PC-3 (cell line): ENCODE results near the gene SUCLA2. TPM values are rescaled to one million over a fixed set of nuclear protein-coding genes. Genes with fewer than 3 reads are reported as not detected.
A peak's percentile ranks its signal among the peaks of the same experiment; 100 is the strongest.
"Not testable (repeated sequence)": the region's sequence is repeated elsewhere in the genome, so short reads cannot be mapped to it uniquely, and the experiment has no call there.

Experiments
- ATAC-seq: fragments of 200-7000 bp; cut with Tn5 transposase; 2 replicates; pipeline ENCODE4 v1.9.1; 2020; ENCODE audit warnings: mild to moderate bottlenecking, moderate library complexity
- BruUV-seq: library from RNA; stranded (reverse); fragments of 400-500 nt; replicated peaks from 2 replicates; lab custom pipeline; 2021; lab: Mats Ljungman, UMichigan
- CTCF ChIA-PET: fragments of 300-600 bp; sonication (Branson Sonifier 250); formaldehyde crosslinking; loops from one replicate; lab custom pipeline; 2022; ENCODE audit warnings: antibody characterized with exemption; lab: Charles Lee
- POLR2A ChIA-PET: fragments of 300-600 bp; sonication (Branson Sonifier 250); formaldehyde crosslinking; loops from one replicate; lab custom pipeline; 2022; ENCODE audit warnings: antibody characterized with exemption; ENCODE audit not compliant: unreplicated experiment; lab: Charles Lee
- DNase-seq: peaks from one replicate; pipeline ENCODE4 v3.0.0-alpha.2; 2015
- H2AFZ ChIP-seq: fragments of 300-600 bp; sonication (generic); 2 replicates; pipeline ENCODE4 v1.6.0; 2016; ENCODE audit warnings: antibody characterized with exemption, low read length
- H3F3A ChIP-seq: fragments of 300-600 bp; sonication (generic); one replicate; pipeline ENCODE4 v1.6.0; 2017; ENCODE audit warnings: antibody characterized with exemption, low read length, control low read depth, mild to moderate bottlenecking; ENCODE audit not compliant: unreplicated experiment
- H3K27ac ChIP-seq: fragments of 300-600 bp; sonication (generic); 2 replicates; pipeline ENCODE4 v1.5.1; 2016; ENCODE audit warnings: mild to moderate bottlenecking, low read length
- H3K27me3 ChIP-seq: fragments of 300-600 bp; sonication (generic); 2 replicates; pipeline ENCODE4 v1.6.1; 2016; ENCODE audit warnings: low read length, mixed read lengths
- H3K36me3 ChIP-seq: fragments of 300-600 bp; sonication (generic); 2 replicates; pipeline ENCODE4 v1.6.1; 2016; ENCODE audit warnings: low read depth, mixed run types, low read length, mixed read lengths
- H3K4me1 ChIP-seq: fragments of 300-600 bp; sonication (generic); 2 replicates; pipeline ENCODE4 v1.5.1; 2016; ENCODE audit warnings: low read length; ENCODE audit not compliant: insufficient read depth
- H3K4me2 ChIP-seq: fragments of 300-600 bp; sonication (generic); 2 replicates; pipeline ENCODE4 v1.6.0; 2016; ENCODE audit warnings: low read length
- H3K4me3 ChIP-seq: fragments of 300-600 bp; sonication (generic); 2 replicates; pipeline ENCODE4 v1.5.1; 2016; ENCODE audit warnings: mild to moderate bottlenecking, low read length, mixed read lengths
- H3K79me2 ChIP-seq: fragments of 300-600 bp; sonication (generic); 2 replicates; pipeline ENCODE4 v1.6.1; 2017; ENCODE audit warnings: low read length, mixed read lengths
- H3K9ac ChIP-seq: fragments of 300-600 bp; sonication (generic); 2 replicates; pipeline ENCODE4 v1.6.0; 2016; ENCODE audit warnings: mild to moderate bottlenecking, low read length
- H3K9me2 ChIP-seq: fragments of 300-600 bp; sonication (generic); replicated peaks from 2 replicates; pipeline ENCODE4 v1.6.1; 2016; ENCODE audit warnings: mixed run types, low read length, mixed read lengths
- H3K9me3 ChIP-seq: fragments of 300-600 bp; sonication (generic); 2 replicates; pipeline ENCODE4 v1.6.1; 2016; ENCODE audit warnings: low read length, mixed read lengths
- H4K20me1 ChIP-seq: fragments of 300-600 bp; sonication (generic); 2 replicates; pipeline ENCODE4 v1.6.1; 2016; ENCODE audit warnings: low read length, mixed read lengths
- EZH2 ChIP-seq: fragments of 300-600 bp; sonication (generic); IDR thresholded peaks from one replicate; pipeline ENCODE4 v1.6.1; 2017; ENCODE audit warnings: antibody characterized with exemption, mild to moderate bottlenecking, low read length; ENCODE audit not compliant: unreplicated experiment
- EZH2phosphoT487 ChIP-seq: fragments of 300-600 bp; sonication (generic); IDR thresholded peaks from 2 replicates; pipeline ENCODE4 v1.6.1; 2018; ENCODE audit warnings: mild to moderate bottlenecking, antibody characterized with exemption, low read length, borderline replicate concordance
- intact Hi-C: fragments of 100-400 bp; cut with micrococcal nuclease; formaldehyde crosslinking; loops from 2 replicates; pipeline ENCODE4 v1.9.0; 2023
- total RNA-seq: library from RNA; depleted of rRNA; stranded (reverse); fragments of >200 nt; gene quantifications from 2 replicates; pipeline ENCODE4 v1.2.3, GENCODE V29; 2014
- TF ChIP-seq, protein P1 (sequence below): fragments of 300-600 bp; sonication (generic); conservative IDR thresholded peaks from 2 replicates; pipeline ENCODE4 v1.5.1; 2017; ENCODE audit warnings: antibody characterized with exemption, low read depth, mild to moderate bottlenecking, low read length

Gene SUCLA2
- total RNA-seq, 1 experiment from 2014 or later, result 35.0 TPM

- H4K20me1 ChIP-seq, result no peaks in the 10 kb centered on the region
- H3K79me2 ChIP-seq, result peaks cover 19% of the 10 kb centered on the region
- H3K27ac ChIP-seq, result no peak overlapping the region
- no peak for ATAC-seq
- H3K27me3 ChIP-seq, result no peaks in the 10 kb centered on the region
- TF ChIP-seq EZH2phosphoT487 (no peak), EZH2 (no peak)
- TF ChIP-seq, protein P1, sequence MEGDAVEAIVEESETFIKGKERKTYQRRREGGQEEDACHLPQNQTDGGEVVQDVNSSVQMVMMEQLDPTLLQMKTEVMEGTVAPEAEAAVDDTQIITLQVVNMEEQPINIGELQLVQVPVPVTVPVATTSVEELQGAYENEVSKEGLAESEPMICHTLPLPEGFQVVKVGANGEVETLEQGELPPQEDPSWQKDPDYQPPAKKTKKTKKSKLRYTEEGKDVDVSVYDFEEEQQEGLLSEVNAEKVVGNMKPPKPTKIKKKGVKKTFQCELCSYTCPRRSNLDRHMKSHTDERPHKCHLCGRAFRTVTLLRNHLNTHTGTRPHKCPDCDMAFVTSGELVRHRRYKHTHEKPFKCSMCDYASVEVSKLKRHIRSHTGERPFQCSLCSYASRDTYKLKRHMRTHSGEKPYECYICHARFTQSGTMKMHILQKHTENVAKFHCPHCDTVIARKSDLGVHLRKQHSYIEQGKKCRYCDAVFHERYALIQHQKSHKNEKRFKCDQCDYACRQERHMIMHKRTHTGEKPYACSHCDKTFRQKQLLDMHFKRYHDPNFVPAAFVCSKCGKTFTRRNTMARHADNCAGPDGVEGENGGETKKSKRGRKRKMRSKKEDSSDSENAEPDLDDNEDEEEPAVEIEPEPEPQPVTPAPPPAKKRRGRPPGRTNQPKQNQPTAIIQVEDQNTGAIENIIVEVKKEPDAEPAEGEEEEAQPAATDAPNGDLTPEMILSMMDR, result no peak
- BruUV-seq, result no TSS peak
- CTCF ChIA-PET, result no interaction called here
- H3K4me2 ChIP-seq, result no peak overlapping the region
- H3K9ac ChIP-seq, result no peak overlapping the region
- no peaks in the 10 kb centered on the region for H3K9me3 ChIP-seq
- H3K4me3 ChIP-seq, result no peak overlapping the region
- no peaks in the 10 kb centered on the region for H3K36me3 ChIP-seq
- H2AFZ ChIP-seq, result no peak overlapping the region
- peaks cover 3% of the 10 kb centered on the region for H3F3A ChIP-seq
- POLR2A ChIA-PET, result no interaction called here
- H3K9me2 ChIP-seq, result no peaks in the 10 kb centered on the region
- H3K4me1 ChIP-seq, result peaks cover 41% of the 10 kb centered on the region
- DNase-seq, result no peak
- intact Hi-C loops, result loop anchor here (5.0 kb wide), 1 partner anchor 93 kb away; the partner anchor contains the start of gene MED4
These were observed 3.1 kb upstream of the SUCLA2 start for GRCh38 chr13:48004201-48004600.

DNA sequence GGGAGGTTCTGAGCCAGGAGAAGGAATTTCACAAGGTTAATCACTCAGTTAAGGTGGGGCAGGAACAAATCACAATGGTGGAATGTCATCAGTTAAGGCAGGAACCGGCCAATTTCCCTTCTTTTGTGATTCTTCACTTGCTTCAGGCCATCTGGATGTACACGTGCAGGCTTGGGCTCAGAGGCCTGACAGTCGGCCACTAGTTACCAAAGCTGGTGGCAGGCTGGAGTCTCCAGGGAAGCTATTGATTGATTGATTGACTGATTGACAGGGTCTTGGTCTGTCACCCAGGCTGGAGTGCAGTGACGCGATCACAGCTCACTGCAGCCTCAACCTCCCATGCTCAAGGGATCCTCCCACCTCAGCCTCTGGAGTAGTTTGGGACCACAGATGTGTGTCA lies 926 bp upstream of the SUCLA2 start:
- H3K36me3 ChIP-seq, CTCF ChIA-PET, H3K9me3 ChIP-seq, H3K9me2 ChIP-seq, H3F3A ChIP-seq, H3K27me3 ChIP-seq, H4K20me1 ChIP-seq, BruUV-seq, POLR2A ChIA-PET, H2AFZ ChIP-seq: not testable (repeated sequence)
- Histone ChIP-seq H3K79me2 (peaks cover 41% of the 10 kb centered on the region), H3K4me1 (peaks cover 32% of the 10 kb centered on the region), H3K9ac (peak overlapping the region; percentile 94), H3K4me2 (peak overlapping the region; percentile 97), H3K27ac (peak overlapping the region; percentile 70), H3K4me3 (peak overlapping the region; percentile 97; the same call in 1 of the 2 replicates)
- intact Hi-C loops, result loop anchor here (5.0 kb wide), 1 partner anchor 95 kb away; the partner anchor contains the start of gene MED4
- DNase-seq, result peak; percentile 45
- peak; percentile 5 for ATAC-seq

GRCh38 chr13:48000559-48001113 lies 437 bp downstream of the SUCLA2 start:
- Histone ChIP-seq H3K27ac (peak overlapping the region; percentile 88; the same call in 1 of the 2 replicates), H3K9me3 (no peaks in the 10 kb centered on the region), H3K4me1 (peaks cover 23% of the 10 kb centered on the region), H2AFZ (peak overlapping the region; percentile 97), H3K9ac (peak overlapping the region; percentile 94), H3K27me3 (no peaks in the 10 kb centered on the region), H3K79me2 (peaks cover 44% of the 10 kb centered on the region), H3F3A (peaks cover 3% of the 10 kb centered on the region), H4K20me1 (no peaks in the 10 kb centered on the region), H3K4me2 (peak overlapping the region; percentile 97), H3K9me2 (no peaks in the 10 kb centered on the region), H3K36me3 (no peaks in the 10 kb centered on the region; the same call in 1 of the 2 replicates), H3K4me3 (peak overlapping the region; percentile 97)
- POLR2A ChIA-PET, result interaction anchor here (0.7 kb wide), 1 partner anchor 39 kb away, joined by 4 read pairs; no protein-coding TSS in a partner anchor
- TSS peak; percentile 38 for BruUV-seq
- ATAC-seq (peak; percentile 22), DNase-seq (peak; percentile 6)
- no peak for TF ChIP-seq EZH2
- TF ChIP-seq EZH2phosphoT487, result no peak
- TF ChIP-seq, protein P1, result no peak
- intact Hi-C loops, result loop anchor here (5.0 kb wide), 1 partner anchor 97 kb away; the partner anchor contains the start of gene MED4
- CTCF ChIA-PET, result no interaction called here
